ENCODE measurements around the gene HSPBAP1.

DNA sequence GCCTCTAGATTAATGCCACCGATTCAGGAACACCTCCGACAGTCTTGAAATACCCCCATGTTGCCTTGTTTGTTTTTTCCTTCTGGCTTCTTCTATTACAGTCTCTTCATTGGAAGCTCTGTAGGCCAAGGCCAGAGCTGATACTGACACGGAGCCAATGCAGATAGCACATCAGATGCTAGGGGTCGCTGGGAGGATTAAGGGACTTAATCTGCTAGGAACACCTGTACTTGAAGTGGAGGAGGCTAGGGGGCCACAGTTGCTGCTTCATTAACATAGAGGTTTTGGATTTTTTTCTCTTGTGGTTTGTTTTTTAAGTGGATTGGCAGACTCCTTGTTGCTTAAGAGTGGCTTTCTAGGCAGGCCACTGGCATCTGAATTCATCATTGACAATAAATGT is 63.4 kb downstream of the HSPBAP1 start:
- TF ChIP-seq, protein P1, sequence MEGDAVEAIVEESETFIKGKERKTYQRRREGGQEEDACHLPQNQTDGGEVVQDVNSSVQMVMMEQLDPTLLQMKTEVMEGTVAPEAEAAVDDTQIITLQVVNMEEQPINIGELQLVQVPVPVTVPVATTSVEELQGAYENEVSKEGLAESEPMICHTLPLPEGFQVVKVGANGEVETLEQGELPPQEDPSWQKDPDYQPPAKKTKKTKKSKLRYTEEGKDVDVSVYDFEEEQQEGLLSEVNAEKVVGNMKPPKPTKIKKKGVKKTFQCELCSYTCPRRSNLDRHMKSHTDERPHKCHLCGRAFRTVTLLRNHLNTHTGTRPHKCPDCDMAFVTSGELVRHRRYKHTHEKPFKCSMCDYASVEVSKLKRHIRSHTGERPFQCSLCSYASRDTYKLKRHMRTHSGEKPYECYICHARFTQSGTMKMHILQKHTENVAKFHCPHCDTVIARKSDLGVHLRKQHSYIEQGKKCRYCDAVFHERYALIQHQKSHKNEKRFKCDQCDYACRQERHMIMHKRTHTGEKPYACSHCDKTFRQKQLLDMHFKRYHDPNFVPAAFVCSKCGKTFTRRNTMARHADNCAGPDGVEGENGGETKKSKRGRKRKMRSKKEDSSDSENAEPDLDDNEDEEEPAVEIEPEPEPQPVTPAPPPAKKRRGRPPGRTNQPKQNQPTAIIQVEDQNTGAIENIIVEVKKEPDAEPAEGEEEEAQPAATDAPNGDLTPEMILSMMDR (optimal IDR thresholded peaks at IDR 0.05 in 1 of 3, IDR thresholded peaks at IDR 0.05 in 1 of 3, conservative IDR thresholded peaks at IDR 0.05 in 1 of 3; ENCODE audit: extremely low read depth in 1 of 3, insufficient read depth in 2 of 3, low read length in 3 of 3): no peak
- TF ChIP-seq EZH2 (IDR thresholded peaks at IDR 0.05; ENCODE audit: low read length): no peak
